Nephron (organoid): ENCODE measurements around the gene MFSD2A.

Source experiments
- H3K27ac Mint-ChIP-seq, 3 experiments: 2 replicates each; pipeline ENCODE4 v1.8.0; 2020; ENCODE audit warnings: mixed read lengths in 3 of 3, mild to moderate bottlenecking in 2 of 3, moderate library complexity in 1 of 3
- H3K27me3 Mint-ChIP-seq: 2 replicates; pipeline ENCODE4 v1.8.0; 2021; ENCODE audit warnings: low read depth, mild to moderate bottlenecking, moderate library complexity, mixed read lengths
- H3K36me3 Mint-ChIP-seq: 2 replicates; pipeline ENCODE4 v1.8.0; 2020; ENCODE audit warnings: low read depth, mixed read lengths
- H3K4me1 Mint-ChIP-seq: 2 replicates; pipeline ENCODE4 v1.8.0; 2020; ENCODE audit warnings: mixed read lengths
- H3K4me3 Mint-ChIP-seq, 3 experiments: 2 replicates each; pipeline ENCODE4 v1.8.0; 2020; ENCODE audit warnings: mild to moderate bottlenecking in 3 of 3, mixed read lengths in 3 of 3, moderate library complexity in 2 of 3
- H3K9me3 Mint-ChIP-seq: 2 replicates; pipeline ENCODE4 v1.8.0; 2020; ENCODE audit warnings: mixed read lengths
- TF ChIP-seq, protein P1 (sequence below), 3 experiments: fragments of 200-600 bp; sonication (generic); IDR thresholded peaks; one replicate each; pipeline ENCODE4 v1.5.0; 2021; ENCODE audit warnings: antibody characterized with exemption in 3 of 3; ENCODE audit not compliant: unreplicated experiment in 3 of 3

The MFSD2A gene

DNA sequence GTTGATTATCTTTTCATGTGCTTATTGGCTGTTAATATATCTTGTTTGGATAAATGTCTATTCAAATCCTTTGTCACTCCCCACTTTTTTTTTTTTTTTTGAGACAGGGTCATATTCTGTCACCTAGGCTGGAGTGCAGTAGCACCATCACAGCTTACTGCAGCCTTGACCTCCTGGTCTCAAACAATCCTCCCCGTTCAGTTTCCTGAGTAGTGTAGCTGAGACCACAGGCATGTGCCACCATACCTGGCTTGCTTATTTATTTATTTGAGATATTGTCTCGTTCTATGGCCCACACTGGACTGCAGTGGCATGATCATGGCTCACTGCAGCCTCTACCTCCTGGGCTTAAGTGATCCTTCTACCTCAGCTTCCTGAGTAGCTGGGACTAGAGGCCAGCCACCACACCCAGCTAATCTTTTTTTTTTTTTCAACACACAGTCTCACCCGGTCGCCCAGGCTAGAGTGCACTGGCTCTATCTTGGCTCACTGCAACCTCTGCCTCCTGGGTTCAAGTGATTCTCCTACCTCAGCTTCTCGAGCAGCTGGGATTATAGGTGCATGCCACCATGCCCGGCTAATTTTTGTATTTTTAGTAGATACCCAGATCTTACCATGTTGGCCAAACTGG is 39.3 kb upstream of the MFSD2A start:
- no peaks in the 10 kb centered on the region for H3K36me3 Mint-ChIP-seq
- H3K27ac Mint-ChIP-seq: no peak overlapping the region
- no peaks in the 10 kb centered on the region for H3K9me3 Mint-ChIP-seq
- peaks cover 14% of the 10 kb centered on the region for H3K27me3 Mint-ChIP-seq
- TF ChIP-seq, protein P1, sequence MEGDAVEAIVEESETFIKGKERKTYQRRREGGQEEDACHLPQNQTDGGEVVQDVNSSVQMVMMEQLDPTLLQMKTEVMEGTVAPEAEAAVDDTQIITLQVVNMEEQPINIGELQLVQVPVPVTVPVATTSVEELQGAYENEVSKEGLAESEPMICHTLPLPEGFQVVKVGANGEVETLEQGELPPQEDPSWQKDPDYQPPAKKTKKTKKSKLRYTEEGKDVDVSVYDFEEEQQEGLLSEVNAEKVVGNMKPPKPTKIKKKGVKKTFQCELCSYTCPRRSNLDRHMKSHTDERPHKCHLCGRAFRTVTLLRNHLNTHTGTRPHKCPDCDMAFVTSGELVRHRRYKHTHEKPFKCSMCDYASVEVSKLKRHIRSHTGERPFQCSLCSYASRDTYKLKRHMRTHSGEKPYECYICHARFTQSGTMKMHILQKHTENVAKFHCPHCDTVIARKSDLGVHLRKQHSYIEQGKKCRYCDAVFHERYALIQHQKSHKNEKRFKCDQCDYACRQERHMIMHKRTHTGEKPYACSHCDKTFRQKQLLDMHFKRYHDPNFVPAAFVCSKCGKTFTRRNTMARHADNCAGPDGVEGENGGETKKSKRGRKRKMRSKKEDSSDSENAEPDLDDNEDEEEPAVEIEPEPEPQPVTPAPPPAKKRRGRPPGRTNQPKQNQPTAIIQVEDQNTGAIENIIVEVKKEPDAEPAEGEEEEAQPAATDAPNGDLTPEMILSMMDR (IDR thresholded peaks at IDR 0.05; ENCODE audit: unreplicated experiment in 3 of 3): no peak
- H3K4me3 Mint-ChIP-seq: no peak overlapping the region
- no peaks in the 10 kb centered on the region for H3K4me1 Mint-ChIP-seq

DNA sequence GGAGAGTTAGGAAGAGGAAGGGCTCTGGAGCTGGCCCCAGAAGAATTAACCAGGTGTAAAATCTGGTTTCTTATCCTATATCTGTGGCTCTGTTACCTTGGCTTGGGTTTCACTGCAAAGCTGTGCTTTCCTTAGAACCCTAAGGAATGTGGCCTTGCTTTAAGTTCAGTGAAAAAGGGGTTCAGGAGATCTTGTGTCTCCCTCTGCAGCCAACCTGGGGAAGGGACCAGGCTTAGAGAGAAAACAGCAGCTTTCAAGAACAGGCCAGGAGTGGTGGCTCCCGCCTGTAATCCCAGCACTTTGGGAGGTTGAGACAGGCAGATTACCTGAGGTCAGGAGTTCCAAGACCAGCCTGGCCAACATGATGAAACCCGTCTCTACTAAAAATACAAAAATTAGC is 37.1 kb upstream of the MFSD2A start:
- no peaks in the 10 kb centered on the region for H3K36me3 Mint-ChIP-seq

DNA sequence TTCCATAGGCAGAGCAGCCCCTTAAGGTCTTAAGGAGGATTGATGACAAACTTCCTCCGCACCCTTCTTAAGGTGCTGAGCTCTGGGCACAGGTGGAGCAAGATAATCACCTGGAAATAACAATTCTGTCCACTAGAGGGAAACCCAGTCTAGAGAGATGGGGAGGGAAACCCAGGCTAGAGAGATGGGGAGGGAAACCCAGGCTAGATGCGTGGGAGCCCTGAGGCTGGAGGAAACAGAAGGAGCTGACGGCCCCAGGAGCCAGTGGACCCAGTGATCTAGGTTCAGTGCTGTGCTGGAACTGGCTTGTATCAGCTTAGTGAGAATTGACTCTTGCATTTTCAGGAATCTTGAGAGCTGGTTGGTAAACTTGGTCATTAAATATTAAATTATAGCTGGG is 35.4 kb upstream of the MFSD2A start:
- no peak overlapping the region for H3K4me3 Mint-ChIP-seq
- no peaks in the 10 kb centered on the region for H3K4me1 Mint-ChIP-seq
- TF ChIP-seq, protein P1 (IDR thresholded peaks at IDR 0.05; ENCODE audit: unreplicated experiment in 3 of 3): peak; percentile 57 to 67 (median 64)
- no peak overlapping the region for H3K27ac Mint-ChIP-seq
- no peaks in the 10 kb centered on the region for H3K36me3 Mint-ChIP-seq
- H3K9me3 Mint-ChIP-seq: no peaks in the 10 kb centered on the region
- peaks cover 39% of the 10 kb centered on the region for H3K27me3 Mint-ChIP-seq

More for the DNA sequence above, 37.1 kb upstream of the MFSD2A start:
- TF ChIP-seq, protein P1 (IDR thresholded peaks at IDR 0.05; ENCODE audit: unreplicated experiment in 3 of 3): no peak
- H3K27me3 Mint-ChIP-seq: peaks cover 29% of the 10 kb centered on the region
- no peaks in the 10 kb centered on the region for H3K9me3 Mint-ChIP-seq
- H3K4me3 Mint-ChIP-seq: no peak overlapping the region
- H3K4me1 Mint-ChIP-seq: no peaks in the 10 kb centered on the region
- H3K27ac Mint-ChIP-seq: no peak overlapping the region

DNA sequence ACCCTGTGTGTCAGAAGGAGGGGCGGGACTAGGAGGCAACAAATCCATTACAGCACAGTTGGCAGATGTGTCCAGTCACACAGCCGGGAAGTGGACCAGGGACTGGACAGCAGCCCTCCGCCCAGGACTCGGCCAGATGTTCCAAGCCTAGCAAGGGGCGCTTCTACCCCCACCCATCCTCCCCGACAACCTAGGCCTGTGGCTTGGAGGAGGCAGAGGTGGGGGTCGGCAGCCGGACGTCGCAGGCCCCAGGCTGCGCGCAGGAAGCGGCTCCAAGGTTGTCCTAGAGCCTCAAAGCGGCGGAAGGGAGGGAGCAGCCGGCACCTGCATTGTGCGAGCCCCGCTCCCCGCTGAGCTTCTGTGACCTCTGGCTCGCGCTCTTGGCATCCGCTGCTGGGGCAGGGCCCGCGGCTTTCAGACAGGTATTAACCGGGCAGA is 32.7 kb upstream of the MFSD2A start:
- no peaks in the 10 kb centered on the region for H3K9me3 Mint-ChIP-seq
- H3K4me1 Mint-ChIP-seq: peaks cover 6% of the 10 kb centered on the region
- H3K36me3 Mint-ChIP-seq: no peaks in the 10 kb centered on the region
- H3K27me3 Mint-ChIP-seq: peaks cover 39% of the 10 kb centered on the region
- H3K27ac Mint-ChIP-seq: no peak overlapping the region
- H3K4me3 Mint-ChIP-seq: peak overlapping the region in 1 of 3 experiments; percentile 6
- TF ChIP-seq, protein P1 (IDR thresholded peaks at IDR 0.05; ENCODE audit: unreplicated experiment in 3 of 3): no peak

DNA sequence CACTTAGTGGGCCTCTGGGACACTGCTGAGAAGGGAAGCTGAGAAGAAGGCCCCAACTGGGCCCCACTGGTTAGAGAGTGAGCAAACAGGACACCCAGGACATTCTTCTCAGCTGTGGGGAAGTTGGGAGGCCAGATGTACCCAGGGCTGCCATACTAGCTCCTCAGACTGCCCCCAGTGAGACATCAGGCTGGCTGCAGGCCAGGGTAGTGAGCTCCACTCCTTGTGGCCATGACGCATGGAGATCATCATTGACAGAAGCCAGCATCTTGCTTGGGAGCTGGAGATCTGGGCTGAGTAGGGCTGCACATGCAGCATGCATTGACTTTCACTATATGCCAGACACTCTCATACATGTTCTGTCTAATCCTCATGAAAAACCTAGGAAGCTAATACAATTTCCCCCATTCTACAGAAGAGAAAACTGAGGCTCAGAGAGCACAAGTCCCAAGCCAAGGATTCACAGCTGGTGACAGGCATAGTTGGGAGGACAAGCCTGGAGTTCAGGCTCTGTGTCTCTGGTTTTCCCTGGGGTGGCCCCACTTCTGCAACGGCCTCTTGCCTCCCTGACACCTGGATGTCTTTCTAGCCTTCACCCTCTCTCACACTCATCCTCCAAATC is 29.1 kb upstream of the MFSD2A start:
- H3K27me3 Mint-ChIP-seq: peaks cover 40% of the 10 kb centered on the region
- TF ChIP-seq, protein P1 (IDR thresholded peaks at IDR 0.05; ENCODE audit: unreplicated experiment in 3 of 3): no peak
- H3K4me3 Mint-ChIP-seq: no peak overlapping the region
- no peaks in the 10 kb centered on the region for H3K9me3 Mint-ChIP-seq
- H3K4me1 Mint-ChIP-seq: peaks cover 6% of the 10 kb centered on the region
- H3K36me3 Mint-ChIP-seq: no peaks in the 10 kb centered on the region
- no peak overlapping the region for H3K27ac Mint-ChIP-seq

DNA sequence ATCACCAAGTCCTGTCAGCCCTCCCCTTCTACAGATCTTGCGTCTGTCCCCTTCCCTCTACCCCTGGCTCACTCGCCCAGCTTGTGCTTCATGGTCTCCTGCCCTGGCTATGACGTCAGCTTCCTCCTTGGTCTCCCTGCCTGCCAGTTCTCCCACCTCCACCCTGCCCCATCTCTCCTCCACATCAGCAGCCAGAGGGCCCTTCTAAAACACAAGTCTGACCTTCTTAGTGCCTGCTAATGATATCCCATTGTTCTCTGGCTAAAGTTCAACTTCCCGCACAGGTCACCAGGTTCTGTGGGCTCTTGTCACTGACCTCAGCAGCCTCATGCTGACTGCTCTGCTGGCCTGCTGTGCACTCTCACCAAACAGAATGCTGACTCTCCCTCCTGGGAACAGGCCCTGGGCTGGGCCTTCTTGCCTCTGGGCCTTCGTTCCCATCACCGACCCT is 28.6 kb upstream of the MFSD2A start:
- H3K4me3 Mint-ChIP-seq: no peak overlapping the region
- TF ChIP-seq, protein P1 (IDR thresholded peaks at IDR 0.05; ENCODE audit: unreplicated experiment in 3 of 3): no peak
- no peaks in the 10 kb centered on the region for H3K9me3 Mint-ChIP-seq
- peaks cover 6% of the 10 kb centered on the region for H3K4me1 Mint-ChIP-seq
- peaks cover 40% of the 10 kb centered on the region for H3K27me3 Mint-ChIP-seq
- H3K36me3 Mint-ChIP-seq: no peaks in the 10 kb centered on the region
- no peak overlapping the region for H3K27ac Mint-ChIP-seq
